SH-SY5Y (cell line): Measurements from ENCODE around the gene EGFR.

Experiments used
- GATA2 ChIP-seq: IDR thresholded peaks from 2 replicates; pipeline ENCODE4 v1.6.1; 2011; ENCODE audit warnings: mild to moderate bottlenecking, low read depth, low read length
- GATA3 ChIP-seq: IDR thresholded peaks from 2 replicates; pipeline ENCODE4 v1.6.1; 2011; ENCODE audit warnings: low read depth, mild to moderate bottlenecking, low read length, moderate library complexity

DNA sequence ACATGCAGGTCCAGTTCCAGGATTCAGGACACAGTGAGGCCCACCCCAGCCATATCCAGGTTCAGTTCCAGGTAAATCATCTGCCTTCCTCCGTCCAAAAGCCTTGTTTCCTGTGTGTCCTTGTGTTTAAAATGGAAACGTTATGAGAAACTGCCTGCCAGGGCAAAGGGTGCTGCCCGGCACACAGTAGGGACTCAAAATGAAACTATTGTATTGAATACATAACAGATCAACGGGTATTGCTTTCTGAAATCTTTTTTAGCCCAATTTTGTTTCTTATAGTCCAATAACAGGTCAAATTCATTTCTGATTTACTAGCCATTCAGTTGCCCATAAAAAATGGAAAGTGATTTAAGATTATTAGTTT, 115.5 kb downstream of the EGFR start:
- no peak for TF ChIP-seq GATA2
- TF ChIP-seq GATA3: no peak
